HCT116 (cell line): ENCODE results near the gene EFCAB12. TPM values are rescaled to one million over a fixed set of nuclear protein-coding genes. Genes with fewer than 3 reads are reported as not detected.

ENCODE experiments used
- ATAC-seq: fragments of 200-7000 bp; cut with Tn5 transposase; 2 replicates; pipeline ENCODE4 v1.9.1; 2020; ENCODE audit warnings: mild to moderate bottlenecking, moderate library complexity
- BruUV-seq: library from RNA; stranded (reverse); fragments of 400-500 nt; replicated peaks from 2 replicates; lab custom pipeline; 2021; lab: Mats Ljungman, UMichigan
- CTCF ChIA-PET: fragments of 300-600 bp; sonication (Branson Sonifier 250); formaldehyde crosslinking; loops from one replicate; lab custom pipeline; 2021; ENCODE audit warnings: antibody characterized with exemption; lab: Charles Lee
- POLR2A ChIA-PET: fragments of 300-600, 350-600 bp; sonication (Branson Sonifier 250); formaldehyde crosslinking; loops from one replicate; lab custom pipeline; 2021; ENCODE audit warnings: antibody characterized with exemption; lab: Charles Lee
- RAD21 ChIA-PET, 2 experiments: fragments of 300-600 bp; sonication (Branson Sonifier 250); formaldehyde crosslinking; loops; one replicate each; lab custom pipeline; 2023; ENCODE audit warnings: low total read pairs in 2 of 2; ENCODE audit not compliant: uncharacterized antibody in 2 of 2, unreplicated experiment in 2 of 2, low non-redundant PET in 1 of 2; lab: Charles Lee
- DNase-seq: peaks from one replicate; pipeline ENCODE4 v3.0.0-alpha.2; 2010; ENCODE audit warnings: low read depth, low spot score
- H2AFZ ChIP-seq: fragments of 200-600 bp; shearing (Covaris generic), sonication (generic); 2 replicates; pipeline ENCODE4 v1.6.1; 2017; ENCODE audit warnings: low read depth, mixed run types, mixed read lengths, antibody characterized with exemption, low read length; ENCODE audit not compliant: poor library complexity, severe bottlenecking
- H3K27ac ChIP-seq: 2 replicates; pipeline ENCODE4 v1.5.1; 2012; ENCODE audit warnings: low read depth, low read length
- H3K27me3 ChIP-seq: fragments of 200-600 bp; sonication (generic); 2 replicates; pipeline ENCODE4 v1.6.1; 2016; ENCODE audit warnings: mixed run types, low read length, mixed read lengths; ENCODE audit not compliant: insufficient read depth
- H3K36me3 ChIP-seq, 2 experiments: fragments of 200-500 bp in 1 of 2; fragments of 200-600 bp in 1 of 2; sonication (Bioruptor generic) in 1 of 2; sonication (generic) in 1 of 2; 2 replicates each; pipeline versions ENCODE4 v1.5.1 to v1.6.1; 2014 to 2016; ENCODE audit warnings: low read length in 2 of 2, inconsistent platforms in 1 of 2, mixed read lengths in 1 of 2, mixed run types in 1 of 2; ENCODE audit not compliant: insufficient read depth in 2 of 2, control insufficient read depth in 1 of 2
- H3K4me1 ChIP-seq, 2 experiments: fragments of 200-600 bp in 1 of 2; sonication (generic) in 1 of 2; 2 replicates each; pipeline versions ENCODE4 v1.5.1 to v1.6.1; 2012 to 2017; ENCODE audit warnings: low read length in 2 of 2, inconsistent platforms in 1 of 2, mild to moderate bottlenecking in 1 of 2, mixed read lengths in 1 of 2, mixed run types in 1 of 2, moderate library complexity in 1 of 2; ENCODE audit not compliant: insufficient read depth in 2 of 2, control insufficient read depth in 1 of 2
- H3K4me2 ChIP-seq: fragments of 200-600 bp; sonication (generic); 2 replicates; pipeline ENCODE4 v1.6.1; 2017; ENCODE audit warnings: mixed run types, low read length, mixed read lengths
- H3K4me3 ChIP-seq, 2 experiments: fragments of 200-600 bp in 1 of 2; sonication (generic) in 1 of 2; replicated peaks in 1 of 2; 2 replicates each; pipeline ENCODE4 v1.5.1; 2011 to 2016; ENCODE audit warnings: low read length in 2 of 2, control low read depth in 1 of 2, low read depth in 1 of 2, mild to moderate bottlenecking in 1 of 2, mixed read lengths in 1 of 2, mixed run types in 1 of 2
- H3K79me2 ChIP-seq: fragments of 200-600 bp; sonication (generic); 2 replicates; pipeline ENCODE4 v1.6.1; 2017; ENCODE audit warnings: mild to moderate bottlenecking, mixed run types, low read length, moderate library complexity, mixed read lengths; ENCODE audit not compliant: insufficient read depth
- H3K9ac ChIP-seq: fragments of 200-600 bp; sonication (generic); 2 replicates; pipeline ENCODE4 v1.6.1; 2016; ENCODE audit warnings: low read length, mixed read lengths
- H3K9me2 ChIP-seq: fragments of 200-600 bp; sonication (generic), shearing (Covaris generic); 2 replicates; pipeline ENCODE4 v1.6.1; 2017; ENCODE audit warnings: mixed run types, mild to moderate bottlenecking, moderate library complexity; ENCODE audit not compliant: insufficient read depth
- H3K9me3 ChIP-seq, 2 experiments: fragments of 200-500 bp in 1 of 2; fragments of 200-600 bp in 1 of 2; sonication (Bioruptor generic) in 1 of 2; sonication (generic) in 1 of 2; 2 replicates each; pipeline ENCODE4 v1.6.1; 2014 to 2017; ENCODE audit warnings: low read length in 2 of 2, mixed read lengths in 2 of 2, inconsistent platforms in 1 of 2, low read depth in 1 of 2, mild to moderate bottlenecking in 1 of 2, mixed run types in 1 of 2, moderate library complexity in 1 of 2; ENCODE audit not compliant: control insufficient read depth in 1 of 2, insufficient read depth in 1 of 2
- H4K20me1 ChIP-seq: fragments of 200-600 bp; sonication (generic), shearing (Covaris generic); 2 replicates; pipeline ENCODE4 v1.6.1; 2017; ENCODE audit warnings: mixed run types, mild to moderate bottlenecking, moderate library complexity; ENCODE audit not compliant: insufficient read depth
- CEBPB ChIP-seq: IDR thresholded peaks from 2 replicates; pipeline ENCODE4 v1.6.1; 2012; ENCODE audit warnings: low read depth
- EZH2 ChIP-seq: fragments of 200-600 bp; sonication (generic); IDR thresholded peaks from 2 replicates; pipeline ENCODE4 v1.6.1; 2017; ENCODE audit warnings: antibody characterized with exemption, mixed run types
- EZH2phosphoT487 ChIP-seq: fragments of 200-600 bp; IDR thresholded peaks from 2 replicates; pipeline ENCODE4 v1.6.1; 2018; ENCODE audit warnings: antibody characterized with exemption, borderline replicate concordance
- FOSL1 ChIP-seq: IDR thresholded peaks from 2 replicates; pipeline ENCODE4 v1.6.1; 2012; ENCODE audit warnings: low read depth
- POLR2A ChIP-seq: IDR thresholded peaks from 2 replicates; pipeline ENCODE4 v1.7.0; 2011; ENCODE audit warnings: borderline replicate concordance; ENCODE audit not compliant: insufficient read depth, insufficient read length; ENCODE audit errors: extremely low read depth
- POLR2AphosphoS5 ChIP-seq: IDR thresholded peaks from 2 replicates; pipeline ENCODE4 v1.6.1; 2011; ENCODE audit warnings: mild to moderate bottlenecking, low read depth, low read length, moderate library complexity
- RAD21 ChIP-seq: IDR thresholded peaks from 2 replicates; pipeline ENCODE4 v1.6.1; 2012; ENCODE audit warnings: low read depth, mild to moderate bottlenecking
- SIN3A ChIP-seq: IDR thresholded peaks from 2 replicates; pipeline ENCODE4 v1.6.1; 2012; ENCODE audit warnings: low read depth
- SP1 ChIP-seq: IDR thresholded peaks from 2 replicates; pipeline ENCODE4 v1.6.1; 2012; ENCODE audit warnings: low read depth
- YY1 ChIP-seq: IDR thresholded peaks from 2 replicates; pipeline ENCODE4 v1.6.1; 2011; ENCODE audit warnings: low read length, low read depth, moderate library complexity, mild to moderate bottlenecking; ENCODE audit not compliant: insufficient replicate concordance; ENCODE audit errors: extremely low read depth
- ZFX ChIP-seq: fragments of 450-650 bp; IDR thresholded peaks from 2 replicates; pipeline ENCODE4 v1.6.1; 2017
- intact Hi-C: fragments of 100-400 bp; cut with micrococcal nuclease; formaldehyde crosslinking; loops from 2 replicates; pipeline ENCODE4 v1.10.0; 2022
- total RNA-seq: library from RNA; stranded (reverse); gene quantifications from one replicate; pipeline ENCODE4 v1.2.1, GENCODE V29; 2021; ENCODE audit not compliant: unreplicated experiment
- TF ChIP-seq, protein P1 (sequence below): IDR thresholded peaks from 2 replicates; pipeline ENCODE4 v1.6.1; 2012; ENCODE audit warnings: low read depth
- TF ChIP-seq, protein P2 (sequence below): IDR thresholded peaks from 2 replicates; pipeline ENCODE4 v1.6.1; 2011; ENCODE audit warnings: mild to moderate bottlenecking, low read length, moderate library complexity; ENCODE audit not compliant: insufficient replicate concordance; ENCODE audit errors: extremely low read depth
- TF ChIP-seq, protein P3 (sequence below): IDR thresholded peaks from 2 replicates; pipeline ENCODE4 v1.6.1; 2012

Gene EFCAB12
- total RNA-seq, 1 experiment from 2014 or later: 0.42 TPM

- TF ChIP-seq EZH2 (no peak), CEBPB (no peak), SP1 (no peak), POLR2AphosphoS5 (no peak), FOSL1 (no peak), POLR2A (no peak), SIN3A (no peak), EZH2phosphoT487 (no peak), ZFX (no peak), RAD21 (no peak), YY1 (no peak)
- TF ChIP-seq, protein P1, sequence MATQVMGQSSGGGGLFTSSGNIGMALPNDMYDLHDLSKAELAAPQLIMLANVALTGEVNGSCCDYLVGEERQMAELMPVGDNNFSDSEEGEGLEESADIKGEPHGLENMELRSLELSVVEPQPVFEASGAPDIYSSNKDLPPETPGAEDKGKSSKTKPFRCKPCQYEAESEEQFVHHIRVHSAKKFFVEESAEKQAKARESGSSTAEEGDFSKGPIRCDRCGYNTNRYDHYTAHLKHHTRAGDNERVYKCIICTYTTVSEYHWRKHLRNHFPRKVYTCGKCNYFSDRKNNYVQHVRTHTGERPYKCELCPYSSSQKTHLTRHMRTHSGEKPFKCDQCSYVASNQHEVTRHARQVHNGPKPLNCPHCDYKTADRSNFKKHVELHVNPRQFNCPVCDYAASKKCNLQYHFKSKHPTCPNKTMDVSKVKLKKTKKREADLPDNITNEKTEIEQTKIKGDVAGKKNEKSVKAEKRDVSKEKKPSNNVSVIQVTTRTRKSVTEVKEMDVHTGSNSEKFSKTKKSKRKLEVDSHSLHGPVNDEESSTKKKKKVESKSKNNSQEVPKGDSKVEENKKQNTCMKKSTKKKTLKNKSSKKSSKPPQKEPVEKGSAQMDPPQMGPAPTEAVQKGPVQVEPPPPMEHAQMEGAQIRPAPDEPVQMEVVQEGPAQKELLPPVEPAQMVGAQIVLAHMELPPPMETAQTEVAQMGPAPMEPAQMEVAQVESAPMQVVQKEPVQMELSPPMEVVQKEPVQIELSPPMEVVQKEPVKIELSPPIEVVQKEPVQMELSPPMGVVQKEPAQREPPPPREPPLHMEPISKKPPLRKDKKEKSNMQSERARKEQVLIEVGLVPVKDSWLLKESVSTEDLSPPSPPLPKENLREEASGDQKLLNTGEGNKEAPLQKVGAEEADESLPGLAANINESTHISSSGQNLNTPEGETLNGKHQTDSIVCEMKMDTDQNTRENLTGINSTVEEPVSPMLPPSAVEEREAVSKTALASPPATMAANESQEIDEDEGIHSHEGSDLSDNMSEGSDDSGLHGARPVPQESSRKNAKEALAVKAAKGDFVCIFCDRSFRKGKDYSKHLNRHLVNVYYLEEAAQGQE: no peak
- TF ChIP-seq, protein P2, sequence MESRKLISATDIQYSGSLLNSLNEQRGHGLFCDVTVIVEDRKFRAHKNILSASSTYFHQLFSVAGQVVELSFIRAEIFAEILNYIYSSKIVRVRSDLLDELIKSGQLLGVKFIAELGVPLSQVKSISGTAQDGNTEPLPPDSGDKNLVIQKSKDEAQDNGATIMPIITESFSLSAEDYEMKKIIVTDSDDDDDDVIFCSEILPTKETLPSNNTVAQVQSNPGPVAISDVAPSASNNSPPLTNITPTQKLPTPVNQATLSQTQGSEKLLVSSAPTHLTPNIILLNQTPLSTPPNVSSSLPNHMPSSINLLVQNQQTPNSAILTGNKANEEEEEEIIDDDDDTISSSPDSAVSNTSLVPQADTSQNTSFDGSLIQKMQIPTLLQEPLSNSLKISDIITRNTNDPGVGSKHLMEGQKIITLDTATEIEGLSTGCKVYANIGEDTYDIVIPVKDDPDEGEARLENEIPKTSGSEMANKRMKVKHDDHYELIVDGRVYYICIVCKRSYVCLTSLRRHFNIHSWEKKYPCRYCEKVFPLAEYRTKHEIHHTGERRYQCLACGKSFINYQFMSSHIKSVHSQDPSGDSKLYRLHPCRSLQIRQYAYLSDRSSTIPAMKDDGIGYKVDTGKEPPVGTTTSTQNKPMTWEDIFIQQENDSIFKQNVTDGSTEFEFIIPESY: no peak
- TF ChIP-seq, protein P3, sequence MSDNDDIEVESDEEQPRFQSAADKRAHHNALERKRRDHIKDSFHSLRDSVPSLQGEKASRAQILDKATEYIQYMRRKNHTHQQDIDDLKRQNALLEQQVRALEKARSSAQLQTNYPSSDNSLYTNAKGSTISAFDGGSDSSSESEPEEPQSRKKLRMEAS: no peak
- Histone ChIP-seq H3K27ac (no peak overlapping the region), H3K4me2 (no peak overlapping the region), H3K9ac (no peak overlapping the region), H3K79me2 (no peaks in the 10 kb centered on the region), H3K9me2 (no peaks in the 10 kb centered on the region), H3K4me3 (no peak overlapping the region), H3K4me1 (peaks cover 0 to 14% of the 10 kb centered on the region in 2 experiments; a peak in 2 of 4 replicates), H2AFZ (no peak overlapping the region), H4K20me1 (no peaks in the 10 kb centered on the region), H3K36me3 (peaks cover 27 to 34% of the 10 kb centered on the region in 2 experiments), H3K9me3 (no peaks in the 10 kb centered on the region), H3K27me3 (no peaks in the 10 kb centered on the region)
- intact Hi-C loops: no loop called here
- ChIA-PET POLR2A (no interaction called here), RAD21 (no interaction called here), CTCF (no interaction called here)
- no TSS peak for BruUV-seq
- no peak for DNase-seq
- ATAC-seq: no peak
These were observed 630 bp upstream of the EFCAB12 start for GRCh38 chr3:129429080-129429451.
